Measurements from ENCODE around the gene DUSP19.
"Not testable (repeated sequence)": the region's sequence is repeated elsewhere in the genome, so short reads cannot be mapped to it uniquely, and the experiment has no call there.

Gene DUSP19

GRCh38 chr2:183035954-183036669 lies 42.4 kb upstream of the DUSP19 start:
- no peak overlapping the region for H3K4me3 ChIP-seq (ENCODE audit: low read depth, low read length)
- TF ChIP-seq CTCF (IDR thresholded peaks at IDR 0.05; ENCODE audit: borderline replicate concordance, insufficient read depth, low read depth, low read length) = no peak

- TF ChIP-seq CTCF (IDR thresholded peaks at IDR 0.05; ENCODE audit: borderline replicate concordance, insufficient read depth, low read depth, low read length) = no peak
- peak overlapping the region; percentile 69 for H3K4me3 ChIP-seq (ENCODE audit: low read depth, low read length)
Observed at GRCh38 chr2:183037074-183037552, 41.4 kb upstream of the DUSP19 start.

GRCh38 chr2:183037553-183038340 lies 40.8 kb upstream of the DUSP19 start:
- peak overlapping the region; percentile 69 for H3K4me3 ChIP-seq (ENCODE audit: low read depth, low read length)
- TF ChIP-seq CTCF (IDR thresholded peaks at IDR 0.05; ENCODE audit: borderline replicate concordance, insufficient read depth, low read depth, low read length) = no peak

GRCh38 chr2:183038341-183039300 lies 39.9 kb upstream of the DUSP19 start, which contains the start of gene NCKAP1:
NCKAP1 (minus strand) TSS chr2:183038457; CDS start chr2:183038099, 358 bp downstream.
- H3K4me3 ChIP-seq (ENCODE audit: low read depth, low read length) = peak within 1 kb of the TSS; percentile 69
- peak; percentile 89 for TF ChIP-seq CTCF (IDR thresholded peaks at IDR 0.05; ENCODE audit: borderline replicate concordance, insufficient read depth, low read depth, low read length)

- no peak for TF ChIP-seq CTCF (IDR thresholded peaks at IDR 0.05; ENCODE audit: borderline replicate concordance, insufficient read depth, low read depth, low read length)
- no peak overlapping the region for H3K4me3 ChIP-seq (ENCODE audit: low read depth, low read length)
Observed at GRCh38 chr2:183040604-183041003, 37.9 kb upstream of the DUSP19 start.

GRCh38 chr2:183043580-183043979 lies 35.0 kb upstream of the DUSP19 start:
- H3K4me3 ChIP-seq (ENCODE audit: low read depth, low read length) = not testable (repeated sequence)

GRCh38 chr2:183047486-183048125 lies 30.9 kb upstream of the DUSP19 start:
- H3K4me3 ChIP-seq (ENCODE audit: low read depth, low read length) = not testable (repeated sequence)

Measured in GM12875 (cell line).